ENCODE data around the gene TEAD2.

DNA sequence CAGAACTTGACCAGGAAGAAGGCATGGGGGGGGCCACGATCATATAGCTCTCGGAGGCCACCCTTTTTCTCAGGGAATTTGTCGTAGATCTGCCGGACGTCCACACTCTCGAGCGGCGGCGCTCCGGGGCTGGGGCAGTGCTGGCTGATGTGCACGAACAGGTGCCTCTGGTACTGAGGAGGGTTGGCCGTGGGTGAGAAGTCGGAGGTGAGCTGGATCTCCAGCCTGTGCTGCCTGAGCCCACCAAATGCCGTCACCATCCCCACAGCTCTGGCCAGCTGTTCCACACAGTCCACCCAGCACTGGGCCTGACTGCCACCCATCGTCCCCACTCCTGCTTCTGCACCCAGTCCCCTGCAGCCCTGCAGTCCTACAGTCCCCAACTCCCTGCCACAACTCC, 15.0 kb downstream of the TEAD2 start:
- TF ChIP-seq, protein P1, sequence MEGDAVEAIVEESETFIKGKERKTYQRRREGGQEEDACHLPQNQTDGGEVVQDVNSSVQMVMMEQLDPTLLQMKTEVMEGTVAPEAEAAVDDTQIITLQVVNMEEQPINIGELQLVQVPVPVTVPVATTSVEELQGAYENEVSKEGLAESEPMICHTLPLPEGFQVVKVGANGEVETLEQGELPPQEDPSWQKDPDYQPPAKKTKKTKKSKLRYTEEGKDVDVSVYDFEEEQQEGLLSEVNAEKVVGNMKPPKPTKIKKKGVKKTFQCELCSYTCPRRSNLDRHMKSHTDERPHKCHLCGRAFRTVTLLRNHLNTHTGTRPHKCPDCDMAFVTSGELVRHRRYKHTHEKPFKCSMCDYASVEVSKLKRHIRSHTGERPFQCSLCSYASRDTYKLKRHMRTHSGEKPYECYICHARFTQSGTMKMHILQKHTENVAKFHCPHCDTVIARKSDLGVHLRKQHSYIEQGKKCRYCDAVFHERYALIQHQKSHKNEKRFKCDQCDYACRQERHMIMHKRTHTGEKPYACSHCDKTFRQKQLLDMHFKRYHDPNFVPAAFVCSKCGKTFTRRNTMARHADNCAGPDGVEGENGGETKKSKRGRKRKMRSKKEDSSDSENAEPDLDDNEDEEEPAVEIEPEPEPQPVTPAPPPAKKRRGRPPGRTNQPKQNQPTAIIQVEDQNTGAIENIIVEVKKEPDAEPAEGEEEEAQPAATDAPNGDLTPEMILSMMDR (IDR thresholded peaks at IDR 0.05; ENCODE audit: borderline replicate concordance, extremely low read depth, low read length, poor library complexity, severe bottlenecking): no peak
- no peak for TF ChIP-seq EZH2 (IDR thresholded peaks at IDR 0.05; ENCODE audit: borderline replicate concordance, low read depth, low read length, severe bottlenecking)

Data from DND-41 (cell line).